HCT116 (cell line): ENCODE results near the gene CFAP97D1.

ENCODE experiments used
- CTCF ChIP-seq, 3 experiments: fragments of 200-600 bp in 1 of 3; sonication (generic) in 1 of 3; IDR thresholded peaks in 2 of 3; conservative IDR thresholded peaks in 1 of 3; 2 replicates each; pipeline ENCODE4 v1.5.1; 2012 to 2017; ENCODE audit warnings: low read depth in 2 of 3, low read length in 2 of 3, antibody characterized with exemption in 1 of 3, borderline replicate concordance in 1 of 3, control low read depth in 1 of 3, mild to moderate bottlenecking in 1 of 3, mixed read lengths in 1 of 3, mixed run types in 1 of 3, moderate library complexity in 1 of 3; ENCODE audit not compliant: insufficient read depth in 1 of 3
- POLR2AphosphoS5 ChIP-seq: IDR thresholded peaks from 2 replicates; pipeline ENCODE4 v1.6.1; 2011; ENCODE audit warnings: mild to moderate bottlenecking, low read depth, low read length, moderate library complexity
- RAD21 ChIP-seq: IDR thresholded peaks from 2 replicates; pipeline ENCODE4 v1.6.1; 2012; ENCODE audit warnings: low read depth, mild to moderate bottlenecking

GRCh38 chr17:43803758-43804157 lies 23.5 kb downstream of the CFAP97D1 start:
- TF ChIP-seq CTCF (IDR thresholded peaks at IDR 0.05 in 2 of 3, conservative IDR thresholded peaks at IDR 0.05 in 1 of 3; ENCODE audit: borderline replicate concordance in 1 of 3, insufficient read depth in 1 of 3, low read depth in 2 of 3, low read length in 2 of 3) (no peak), RAD21 (no peak), POLR2AphosphoS5 (no peak)
